ENCODE measurements around the gene ADAMTS2. TPM values are rescaled to one million over a fixed set of nuclear protein-coding genes. Genes with fewer than 3 reads are reported as not detected.

The ADAMTS2 gene
- total RNA-seq, 1 donor from 2014 or later: 0.78 TPM

GRCh38 chr5:179080724-179081123 lies 264.5 kb downstream of the ADAMTS2 start:
- DNase-seq: no peak

GRCh38 chr5:179079165-179079987 lies 265.9 kb downstream of the ADAMTS2 start:
- DNase-seq: no peak

- DNase-seq: no peak
These were observed 279.6 kb downstream of the ADAMTS2 start for GRCh38 chr5:179065703-179066102.

GRCh38 chr5:179061025-179061424 lies 284.2 kb downstream of the ADAMTS2 start:
- DNase-seq: no peak

Small RNA genes lying within 50 kb of the gene (small RNA-seq; reads per million reads assigned to genes)
- gene AC109479.2: not detected

Other genes starting within 250 kb of the ADAMTS2 start
- 24.0 TPM for gene RUFY1, start 205.1 kb upstream of the ADAMTS2 start, total RNA-seq

All from occipital lobe (tissue), 3 donors.